ENCODE data around the gene TM9SF3.

DNA sequence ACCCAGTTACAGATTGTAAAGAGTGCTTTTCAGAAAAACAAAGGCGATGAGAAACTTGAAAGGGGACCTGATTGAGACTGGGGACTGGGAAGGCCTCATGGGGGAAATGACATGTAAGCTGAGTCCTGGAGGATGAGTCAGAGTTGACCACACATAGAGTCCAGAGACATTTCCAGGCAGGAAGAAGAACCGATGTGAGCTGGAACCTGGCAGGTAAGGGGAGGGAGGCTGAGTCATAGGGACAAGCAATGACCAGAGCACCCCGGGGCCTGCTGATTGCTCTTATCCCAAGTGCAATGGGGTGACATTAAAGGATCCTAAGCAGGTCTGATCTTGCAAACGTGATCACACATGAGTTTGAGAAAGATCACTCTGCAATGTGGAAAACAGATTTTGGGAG is 84.8 kb downstream of the TM9SF3 start:
- TF ChIP-seq MAFK (IDR thresholded peaks at IDR 0.05; ENCODE audit: partially characterized antibody): no peak
- TF ChIP-seq, protein P1, sequence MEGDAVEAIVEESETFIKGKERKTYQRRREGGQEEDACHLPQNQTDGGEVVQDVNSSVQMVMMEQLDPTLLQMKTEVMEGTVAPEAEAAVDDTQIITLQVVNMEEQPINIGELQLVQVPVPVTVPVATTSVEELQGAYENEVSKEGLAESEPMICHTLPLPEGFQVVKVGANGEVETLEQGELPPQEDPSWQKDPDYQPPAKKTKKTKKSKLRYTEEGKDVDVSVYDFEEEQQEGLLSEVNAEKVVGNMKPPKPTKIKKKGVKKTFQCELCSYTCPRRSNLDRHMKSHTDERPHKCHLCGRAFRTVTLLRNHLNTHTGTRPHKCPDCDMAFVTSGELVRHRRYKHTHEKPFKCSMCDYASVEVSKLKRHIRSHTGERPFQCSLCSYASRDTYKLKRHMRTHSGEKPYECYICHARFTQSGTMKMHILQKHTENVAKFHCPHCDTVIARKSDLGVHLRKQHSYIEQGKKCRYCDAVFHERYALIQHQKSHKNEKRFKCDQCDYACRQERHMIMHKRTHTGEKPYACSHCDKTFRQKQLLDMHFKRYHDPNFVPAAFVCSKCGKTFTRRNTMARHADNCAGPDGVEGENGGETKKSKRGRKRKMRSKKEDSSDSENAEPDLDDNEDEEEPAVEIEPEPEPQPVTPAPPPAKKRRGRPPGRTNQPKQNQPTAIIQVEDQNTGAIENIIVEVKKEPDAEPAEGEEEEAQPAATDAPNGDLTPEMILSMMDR (IDR thresholded peaks at IDR 0.05): no peak
- TF ChIP-seq BHLHE40 (IDR thresholded peaks at IDR 0.05; ENCODE audit: low read depth, low read length): no peak
- TF ChIP-seq PHF8 (IDR thresholded peaks at IDR 0.05; ENCODE audit: borderline replicate concordance, low read depth): no peak
- TF ChIP-seq RNF2 (IDR thresholded peaks at IDR 0.05; ENCODE audit: borderline replicate concordance, low read depth): no peak
